Endothelial cell of umbilical vein (primary cell): ENCODE results near the gene APBA2.

ENCODE experiments used
- CTCF ChIP-seq, 2 donors: IDR thresholded peaks; 1 replicate in 1 of 2; 2 replicates in 1 of 2; pipeline ENCODE4 v1.5.1; 2011; ENCODE audit warnings: low read length in 2 of 2, mild to moderate bottlenecking in 2 of 2, moderate library complexity in 2 of 2, control low read depth in 1 of 2, inconsistent platforms in 1 of 2, low read depth in 1 of 2; ENCODE audit not compliant: insufficient read depth in 1 of 2; ENCODE audit errors: extremely low read depth in 1 of 2
- EZH2 ChIP-seq: IDR thresholded peaks from 2 replicates; pipeline ENCODE4 v1.6.1; 2012; ENCODE audit warnings: borderline replicate concordance, low read depth, mild to moderate bottlenecking, moderate library complexity, low read length, inconsistent platforms; ENCODE audit not compliant: severe bottlenecking
- POLR2A ChIP-seq: IDR thresholded peaks from 2 replicates; pipeline ENCODE4 v1.6.1; 2012; ENCODE audit warnings: low read depth, mild to moderate bottlenecking, control low read depth, low read length

- TF ChIP-seq POLR2A, result no peak
- no peak for TF ChIP-seq EZH2
- TF ChIP-seq CTCF (IDR thresholded peaks at IDR 0.05; ENCODE audit: extremely low read depth in 1 of 2, insufficient read depth in 1 of 2, low read depth in 1 of 2, low read length in 2 of 2), result no peak
These were observed 4.6 kb upstream of the APBA2 start for GRCh38 chr15:28881170-28881569.
